ENCODE measurements around the gene CFAP97.

DNA sequence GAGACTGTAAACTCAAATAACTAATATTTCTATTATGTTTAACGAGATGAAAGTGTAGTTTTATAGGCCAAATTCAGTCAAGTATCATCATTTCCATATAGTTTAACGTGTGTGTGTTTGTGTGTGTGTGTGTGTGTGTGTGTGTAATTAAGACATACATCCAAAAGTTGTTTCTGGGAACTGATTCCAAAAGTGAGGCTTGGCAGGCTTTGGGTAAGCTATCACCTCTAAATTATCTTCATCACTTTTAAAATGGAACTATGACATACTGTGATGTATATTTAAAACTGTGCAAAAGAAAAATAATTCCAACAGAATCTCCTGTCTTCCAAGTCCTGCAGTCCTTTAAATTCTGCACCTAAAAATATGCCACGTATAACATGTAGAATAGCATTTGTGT lies 79.8 kb downstream of the CFAP97 start:
- TF ChIP-seq, protein P1, sequence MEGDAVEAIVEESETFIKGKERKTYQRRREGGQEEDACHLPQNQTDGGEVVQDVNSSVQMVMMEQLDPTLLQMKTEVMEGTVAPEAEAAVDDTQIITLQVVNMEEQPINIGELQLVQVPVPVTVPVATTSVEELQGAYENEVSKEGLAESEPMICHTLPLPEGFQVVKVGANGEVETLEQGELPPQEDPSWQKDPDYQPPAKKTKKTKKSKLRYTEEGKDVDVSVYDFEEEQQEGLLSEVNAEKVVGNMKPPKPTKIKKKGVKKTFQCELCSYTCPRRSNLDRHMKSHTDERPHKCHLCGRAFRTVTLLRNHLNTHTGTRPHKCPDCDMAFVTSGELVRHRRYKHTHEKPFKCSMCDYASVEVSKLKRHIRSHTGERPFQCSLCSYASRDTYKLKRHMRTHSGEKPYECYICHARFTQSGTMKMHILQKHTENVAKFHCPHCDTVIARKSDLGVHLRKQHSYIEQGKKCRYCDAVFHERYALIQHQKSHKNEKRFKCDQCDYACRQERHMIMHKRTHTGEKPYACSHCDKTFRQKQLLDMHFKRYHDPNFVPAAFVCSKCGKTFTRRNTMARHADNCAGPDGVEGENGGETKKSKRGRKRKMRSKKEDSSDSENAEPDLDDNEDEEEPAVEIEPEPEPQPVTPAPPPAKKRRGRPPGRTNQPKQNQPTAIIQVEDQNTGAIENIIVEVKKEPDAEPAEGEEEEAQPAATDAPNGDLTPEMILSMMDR (IDR thresholded peaks at IDR 0.05), result no peak
- no peak for TF ChIP-seq POLR2A (IDR thresholded peaks at IDR 0.05)
